GM19468 (cell line): ENCODE results near the gene ACSL5.
"Not testable (repeated sequence)": the region's sequence is repeated elsewhere in the genome, so short reads cannot be mapped to it uniquely, and the experiment has no call there.

Experiments
- ATAC-seq: cut with Tn5 transposase; IDR thresholded peaks from one replicate; pipeline ENCODE4 v1.9.1; 2021; ENCODE audit warnings: mild to moderate bottlenecking, moderate library complexity, moderate number of reproducible peaks; ENCODE audit not compliant: unreplicated experiment; ENCODE audit errors: extremely low read depth

ACSL5 gene

GRCh38 chr10:112374724-112375541 is 1.0 kb downstream of the ACSL5 start:
- no peak for ATAC-seq

DNA sequence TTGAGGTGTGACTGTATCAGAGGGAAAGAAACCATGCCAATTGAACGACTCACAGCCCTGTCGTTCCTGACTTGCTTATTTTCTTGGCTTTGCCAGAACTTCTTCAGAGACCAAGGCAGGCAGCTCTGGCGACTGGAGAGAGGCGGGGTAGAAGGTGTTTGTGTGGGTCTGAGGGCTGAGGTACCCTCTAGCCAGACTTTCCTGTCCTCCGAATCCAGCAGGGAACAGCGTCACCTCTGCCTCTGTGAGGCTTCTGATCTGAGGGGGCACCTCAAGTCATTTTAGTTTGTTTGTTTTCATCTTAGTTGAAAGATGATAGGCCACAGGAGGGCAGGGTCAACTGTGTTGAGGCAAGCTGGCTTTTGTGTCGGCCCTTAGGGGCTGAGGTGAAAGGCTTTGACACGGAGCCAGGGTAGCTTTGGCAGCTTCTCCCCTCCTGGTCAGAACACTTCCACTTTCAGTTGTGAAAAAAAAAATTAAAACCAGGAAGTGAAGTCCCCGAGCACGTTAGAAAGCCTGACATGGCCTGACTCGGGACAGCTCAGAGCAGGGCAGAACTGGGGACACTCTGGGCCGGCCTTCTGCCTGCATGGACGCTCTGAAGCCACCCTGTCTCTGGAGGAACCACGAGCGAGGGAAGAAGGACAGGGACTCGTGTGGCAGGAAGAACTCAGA is 1.9 kb downstream of the ACSL5 start:
- peak; percentile 97 for ATAC-seq

DNA sequence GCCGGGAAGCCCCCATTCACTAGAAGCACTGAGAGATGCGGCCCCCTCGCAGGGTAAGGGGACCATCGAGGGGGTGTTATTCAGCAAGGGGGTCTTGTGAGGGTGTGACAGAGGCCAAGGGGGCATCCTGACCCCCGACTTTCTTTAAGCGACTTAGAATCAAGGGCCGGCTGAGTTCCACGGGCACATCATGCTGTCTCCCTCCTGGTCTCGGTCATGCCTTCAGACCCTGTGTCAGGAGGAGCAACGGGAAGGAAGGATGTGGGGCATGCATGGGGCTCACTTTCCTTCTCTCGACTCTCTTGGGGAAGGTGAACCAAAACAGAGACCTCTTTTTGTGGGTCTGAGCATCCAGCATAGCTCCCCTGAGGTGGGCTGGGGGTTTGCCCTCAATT is 2.5 kb downstream of the ACSL5 start:
- ATAC-seq = no peak

DNA sequence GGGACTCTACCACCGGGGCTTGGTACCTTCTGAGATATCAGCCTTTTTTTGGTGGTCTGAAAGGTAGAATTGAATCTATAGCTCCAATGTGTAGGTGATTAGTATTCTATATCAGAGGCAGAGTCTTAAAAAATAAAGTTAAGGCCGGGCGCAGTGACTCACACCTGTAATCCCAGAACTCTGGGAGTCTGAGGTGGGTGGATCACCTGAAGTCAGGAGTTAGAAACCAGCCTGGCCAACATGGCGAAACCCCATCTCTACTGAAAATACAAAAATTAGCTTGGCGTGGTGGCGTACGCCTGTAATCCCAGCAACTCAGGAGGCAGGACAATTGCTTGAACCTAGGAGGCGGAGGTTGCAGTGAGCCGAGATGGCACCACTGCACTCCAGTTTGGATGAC is 3.2 kb downstream of the ACSL5 start:
- ATAC-seq = not testable (repeated sequence)

DNA sequence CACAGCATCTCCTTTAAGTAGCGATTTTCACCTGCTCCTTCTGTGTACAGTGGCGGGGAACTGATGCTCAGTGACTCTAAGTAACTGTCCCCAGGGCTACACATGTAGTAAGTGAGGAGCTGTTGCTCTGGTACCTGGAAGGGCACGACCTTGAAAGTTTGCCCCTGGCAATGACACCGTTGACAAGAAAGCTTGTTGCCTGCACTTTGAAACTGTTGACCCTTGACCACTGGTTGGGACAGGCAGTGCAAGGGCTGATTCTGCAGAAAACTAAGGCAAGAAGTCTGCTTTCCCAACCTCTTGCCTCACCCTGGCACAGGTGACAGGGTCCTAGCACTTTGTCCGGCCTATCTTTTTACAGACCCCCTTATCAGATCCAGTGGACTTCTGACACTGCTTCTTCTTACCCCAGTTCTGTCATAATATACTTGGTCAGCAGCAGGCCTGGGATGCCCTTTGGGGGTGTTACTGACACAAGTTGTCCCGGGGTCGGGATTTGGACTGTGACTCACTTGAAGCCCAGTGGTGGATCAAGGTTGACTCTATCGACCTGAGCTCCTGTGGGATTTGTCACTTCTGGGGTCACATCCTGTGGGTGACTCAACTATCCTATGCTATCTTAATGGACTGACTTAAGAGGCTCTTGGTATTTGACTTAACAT is 5.8 kb downstream of the ACSL5 start:
- ATAC-seq = no peak

GRCh38 chr10:112382515-112383235 is 8.8 kb downstream of the ACSL5 start:
- no peak for ATAC-seq

DNA sequence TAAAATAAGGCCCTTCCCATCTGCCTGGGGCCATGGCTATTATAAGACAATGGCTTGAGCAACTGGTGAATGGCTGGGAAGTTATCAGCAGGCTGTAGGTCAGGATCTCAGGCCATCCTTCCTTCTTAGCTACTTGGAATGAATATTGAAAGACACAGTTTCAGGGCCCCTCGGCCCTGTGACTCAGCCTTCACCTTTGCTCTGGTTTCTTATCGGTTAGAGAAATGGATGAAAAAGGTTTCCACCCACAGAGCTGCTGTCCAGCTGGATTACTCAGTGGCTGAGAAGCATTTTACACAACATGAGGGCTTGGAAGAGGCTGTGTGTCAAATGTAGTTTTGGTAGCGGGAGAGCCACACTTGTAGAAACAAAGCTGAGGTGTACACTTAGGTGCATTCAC is 9.4 kb downstream of the ACSL5 start:
- no peak for ATAC-seq

- no peak for ATAC-seq
Observed at GRCh38 chr10:112384141-112384540, 10.2 kb downstream of the ACSL5 start.

DNA sequence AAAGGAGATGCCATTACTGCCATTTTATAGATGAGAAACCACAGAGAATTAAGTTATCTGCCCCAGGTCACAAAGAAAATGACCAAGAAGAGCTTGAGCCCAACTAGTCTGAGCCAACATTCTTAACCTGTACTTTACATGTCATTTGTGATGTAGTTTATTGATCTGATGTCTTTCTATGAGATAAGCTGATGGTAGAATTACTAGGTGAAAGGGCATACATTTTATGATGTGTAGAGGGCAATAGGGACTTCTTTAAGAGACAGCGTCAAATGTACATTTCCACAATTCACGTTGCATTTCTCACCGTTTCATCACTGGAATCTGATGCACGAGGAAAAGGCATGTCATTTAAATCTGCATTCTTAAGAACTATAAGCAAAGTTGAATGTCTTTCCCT is 11.3 kb downstream of the ACSL5 start:
- ATAC-seq = no peak

- not testable (repeated sequence) for ATAC-seq
Observed at GRCh38 chr10:112388056-112388455, 14.1 kb downstream of the ACSL5 start.

DNA sequence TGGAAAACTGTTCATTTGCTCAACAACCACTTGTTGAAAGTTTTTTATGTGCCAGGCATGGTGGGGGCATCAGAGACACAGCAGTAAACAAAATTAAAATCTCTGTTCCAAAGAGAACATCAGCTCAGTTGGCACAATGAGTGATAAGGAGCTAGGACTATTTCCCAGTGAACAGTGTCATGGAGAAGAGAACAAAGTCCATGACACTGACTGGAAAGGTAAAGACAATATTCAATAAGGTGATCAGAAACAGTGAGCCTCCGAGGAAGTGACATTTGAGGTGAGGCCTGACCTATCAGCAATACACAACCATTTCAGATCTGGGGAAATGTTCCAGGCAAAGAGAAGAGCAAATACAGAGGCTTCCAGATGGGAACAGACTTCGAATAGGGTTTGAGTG is 14.6 kb downstream of the ACSL5 start:
- ATAC-seq = no peak

DNA sequence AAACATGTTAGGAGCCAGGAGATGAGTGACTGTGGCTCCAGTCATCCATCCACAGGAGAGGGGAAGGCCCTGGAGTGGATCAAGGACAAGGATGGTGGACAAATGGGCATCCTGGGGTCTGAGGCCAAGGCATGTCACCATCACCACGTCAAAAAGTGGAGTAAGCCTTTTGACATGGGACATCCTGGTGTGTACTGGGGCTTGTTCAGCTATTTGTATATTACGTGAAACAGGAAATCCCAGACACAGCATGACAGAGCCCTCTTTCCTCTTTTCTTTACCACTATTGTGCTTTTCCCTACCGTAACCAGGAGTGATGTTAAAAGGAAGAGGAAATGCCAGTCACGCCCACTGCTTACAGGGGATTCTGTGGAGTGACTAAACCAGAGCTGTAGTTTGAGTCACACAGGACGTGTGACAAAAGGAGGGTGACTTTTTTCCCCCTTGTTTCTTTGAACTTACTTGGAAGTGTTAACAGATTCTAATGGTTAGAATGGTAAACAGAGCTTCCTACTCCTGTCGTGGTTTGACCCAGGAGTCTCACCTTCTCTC is 15.4 kb downstream of the ACSL5 start:
- peak; percentile 43 for ATAC-seq

- ATAC-seq = no peak
Observed at GRCh38 chr10:112390125-112390703, 16.3 kb downstream of the ACSL5 start.

- ATAC-seq = no peak
Observed at GRCh38 chr10:112393341-112393740, 19.4 kb downstream of the ACSL5 start.

- no peak for ATAC-seq
Observed at GRCh38 chr10:112393827-112394226, 19.9 kb downstream of the ACSL5 start.

DNA sequence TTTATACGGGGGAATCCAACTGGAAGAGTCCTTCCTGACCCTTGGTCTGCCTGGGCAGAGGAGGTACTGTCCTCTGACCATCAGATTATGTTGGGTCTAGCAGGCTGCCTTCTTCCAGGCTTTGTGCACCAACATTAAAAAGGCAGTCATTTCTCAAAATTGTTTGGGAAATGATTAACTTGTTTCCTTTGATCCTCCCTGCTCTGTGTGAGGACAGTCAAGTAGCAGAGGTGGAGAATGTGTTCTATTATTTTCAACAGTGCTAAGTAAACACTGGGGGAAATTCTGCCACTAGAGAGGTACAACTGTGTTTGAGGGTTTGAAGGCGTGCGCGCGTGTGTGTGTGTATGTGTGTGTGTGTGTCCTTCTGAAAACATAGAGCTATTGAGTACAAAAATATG is 20.6 kb downstream of the ACSL5 start:
- no peak for ATAC-seq

- ATAC-seq = no peak
Observed at GRCh38 chr10:112395809-112396530, 22.1 kb downstream of the ACSL5 start.

GRCh38 chr10:112397592-112397991 is 23.7 kb downstream of the ACSL5 start:
- ATAC-seq = no peak

DNA sequence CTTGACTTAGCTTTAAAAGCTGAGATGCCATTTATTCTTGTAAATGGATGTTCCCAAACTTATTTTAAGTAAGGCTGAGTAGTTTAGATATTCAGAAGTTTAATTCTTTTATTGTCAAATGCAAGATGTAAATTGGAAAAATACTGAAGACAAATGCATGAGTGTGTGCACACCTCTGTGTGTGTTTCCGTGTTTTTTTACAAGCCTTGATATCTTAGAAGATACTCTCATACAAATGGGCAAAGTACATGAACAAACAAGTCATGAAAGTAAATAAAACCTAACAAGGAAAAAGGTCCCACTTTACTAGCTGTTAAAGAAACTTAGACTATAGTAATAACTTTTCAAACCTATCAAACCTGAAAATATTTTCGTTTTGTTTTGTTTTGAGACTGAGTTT is 29.0 kb downstream of the ACSL5 start:
- no peak for ATAC-seq
